SK-N-MC (cell line): Measurements from ENCODE around the gene CCDC88B.

ENCODE experiments used
- DNase-seq: peaks from one replicate; pipeline ENCODE4 v3.0.0-alpha.2; 2011; ENCODE audit warnings: low read depth, low spot score
- H3K27ac ChIP-seq: fragments of 200-600 bp; sonication (generic); 2 replicates; pipeline ENCODE4 v1.5.1; 2016; ENCODE audit warnings: mixed run types
- H3K36me3 ChIP-seq: fragments of 200-600 bp; sonication (generic); 2 replicates; pipeline ENCODE4 v1.6.1; 2017; ENCODE audit warnings: antibody characterized with exemption, low read length, mixed read lengths; ENCODE audit not compliant: insufficient read depth
- H3K4me3 ChIP-seq: fragments of 200-600 bp; sonication (generic); 2 replicates; pipeline ENCODE4 v1.5.1; 2016
- H3K9ac ChIP-seq: fragments of 200-600 bp; sonication (generic); 2 replicates; pipeline ENCODE4 v1.8.0; 2017; ENCODE audit warnings: mixed run types, mixed read lengths; ENCODE audit not compliant: insufficient read length
- H3K9me3 ChIP-seq: fragments of 200-600 bp; sonication (generic); 2 replicates; pipeline ENCODE4 v1.6.1; 2017; ENCODE audit warnings: low read depth, mild to moderate bottlenecking, antibody characterized with exemption, low read length, moderate library complexity, mixed read lengths
- EZH2 ChIP-seq: fragments of 200-600 bp; sonication (generic); IDR thresholded peaks from one replicate; pipeline ENCODE4 v1.6.1; 2017; ENCODE audit warnings: antibody characterized with exemption
- FOXP2 ChIP-seq: optimal IDR thresholded peaks from 2 replicates; pipeline ENCODE3; 2011; ENCODE audit warnings: mild to moderate bottlenecking, moderate library complexity; ENCODE audit not compliant: insufficient read depth; ENCODE audit errors: extremely low read length, control extremely low read depth
- POLR2AphosphoS5 ChIP-seq: IDR thresholded peaks from 2 replicates; pipeline ENCODE4 v1.6.1; 2012; ENCODE audit warnings: mild to moderate bottlenecking, low read depth, low read length, borderline replicate concordance

Gene CCDC88B

GRCh38 chr11:64400667-64401066 lies 60.7 kb downstream of the CCDC88B start:
- no peak for DNase-seq
- Histone ChIP-seq H3K27ac (no peak overlapping the region), H3K9ac (no peak overlapping the region), H3K9me3 (no peaks in the 10 kb centered on the region), H3K4me3 (no peak overlapping the region), H3K36me3 (no peaks in the 10 kb centered on the region)
- TF ChIP-seq EZH2 = no peak
- TF ChIP-seq FOXP2 = no peak
- no peak for TF ChIP-seq POLR2AphosphoS5

- TF ChIP-seq FOXP2 = no peak
- no peak for TF ChIP-seq EZH2
- no peak for TF ChIP-seq POLR2AphosphoS5
- no peak overlapping the region for H3K4me3 ChIP-seq
Observed at GRCh38 chr11:64401775-64402174, 61.8 kb downstream of the CCDC88B start.

GRCh38 chr11:64403106-64403505 lies 63.1 kb downstream of the CCDC88B start:
- H3K9ac ChIP-seq = no peak overlapping the region
- TF ChIP-seq FOXP2 = no peak
- no peak for TF ChIP-seq POLR2AphosphoS5
- TF ChIP-seq EZH2 = no peak
- DNase-seq = no peak
- no peaks in the 10 kb centered on the region for H3K36me3 ChIP-seq
- H3K9me3 ChIP-seq = no peaks in the 10 kb centered on the region
- no peak overlapping the region for H3K4me3 ChIP-seq
- no peak overlapping the region for H3K27ac ChIP-seq

More at GRCh38 chr11:64401775-64402174, 61.8 kb downstream of the CCDC88B start:
- Histone ChIP-seq H3K9ac (no peak overlapping the region), H3K27ac (no peak overlapping the region), H3K9me3 (no peaks in the 10 kb centered on the region), H3K36me3 (no peaks in the 10 kb centered on the region)
- no peak for DNase-seq

- Histone ChIP-seq H3K27ac (no peak overlapping the region), H3K36me3 (no peaks in the 10 kb centered on the region), H3K4me3 (no peak overlapping the region), H3K9me3 (no peaks in the 10 kb centered on the region), H3K9ac (no peak overlapping the region)
- DNase-seq = no peak
- TF ChIP-seq POLR2AphosphoS5 (no peak), EZH2 (no peak), FOXP2 (no peak)
Observed at GRCh38 chr11:64406221-64406946, 66.4 kb downstream of the CCDC88B start.
